ENCODE measurements around the gene VBP1. TPM values are rescaled to one million over a fixed set of nuclear protein-coding genes. Genes with fewer than 3 reads are reported as not detected.

The VBP1 gene
- total RNA-seq, 2 donors from 2014 or later, result 10.5 to 17.9 TPM

GRCh38 chrX:155211208-155211607 is 5.1 kb upstream of the VBP1 start:
- 84 to 93% methylated on average over 3 of the region's 3 CpGs for WGBS, 2 donors
- no peak for ATAC-seq
- H3K36me3 ChIP-seq (replicated peaks in 1 of 2; ENCODE audit: insufficient read depth in 1 of 2, low read depth in 2 of 2), result no peaks in the 10 kb centered on the region
- no peak for DNase-seq
- H3K4me1 ChIP-seq, result peaks cover 6% of the 10 kb centered on the region
- no peaks in the 10 kb centered on the region for H3K9me3 ChIP-seq
- H3K4me3 ChIP-seq, result no peak overlapping the region
- H3K27me3 ChIP-seq, result no peaks in the 10 kb centered on the region
- intact Hi-C loops (cut with DNase I), result no loop called here
- H3K27ac ChIP-seq, result no peak overlapping the region
- TF ChIP-seq POLR2A (IDR thresholded peaks at IDR 0.05) (no peak), CTCF (IDR thresholded peaks at IDR 0.05) (no peak)

GRCh38 chrX:155213731-155214130 is 2.5 kb upstream of the VBP1 start:
- no peak overlapping the region for H3K4me3 ChIP-seq
- H3K36me3 ChIP-seq (replicated peaks in 1 of 2; ENCODE audit: insufficient read depth in 1 of 2, low read depth in 2 of 2), result no peaks in the 10 kb centered on the region
- ATAC-seq (no peak), DNase-seq (no peak)
- 72 to 90% methylated on average over 4 of the region's 4 CpGs for WGBS, 2 donors
- no peak for TF ChIP-seq CTCF (IDR thresholded peaks at IDR 0.05)
- TF ChIP-seq POLR2A (IDR thresholded peaks at IDR 0.05), result no peak
- H3K9me3 ChIP-seq, result no peaks in the 10 kb centered on the region
- H3K27ac ChIP-seq, result no peak overlapping the region
- H3K4me1 ChIP-seq, result peaks cover 12% of the 10 kb centered on the region
- H3K27me3 ChIP-seq, result no peaks in the 10 kb centered on the region
- intact Hi-C loops (cut with DNase I), result no loop called here

GRCh38 chrX:155215443-155216178 is 649 bp upstream of the VBP1 start:
- peak; percentile 24 for ATAC-seq
- WGBS, 2 donors, result 33 to 47% methylated on average over 10 to 15 of the region's 15 CpGs
- TF ChIP-seq POLR2A (IDR thresholded peaks at IDR 0.05), result no peak
- no peak for TF ChIP-seq CTCF (IDR thresholded peaks at IDR 0.05)
- H3K27ac ChIP-seq, result peak overlapping the region; percentile 54 to 88 (median 85)
- H3K27me3 ChIP-seq, result no peaks in the 10 kb centered on the region
- H3K4me1 ChIP-seq, result peaks cover 12% of the 10 kb centered on the region
- intact Hi-C loops (cut with DNase I), result no loop called here
- no peak overlapping the region for H3K4me3 ChIP-seq
- H3K36me3 ChIP-seq (replicated peaks in 1 of 2; ENCODE audit: insufficient read depth in 1 of 2, low read depth in 2 of 2), result no peaks in the 10 kb centered on the region
- no peaks in the 10 kb centered on the region for H3K9me3 ChIP-seq
- DNase-seq, result no peak

GRCh38 chrX:155216940-155217440 is 730 bp downstream of the VBP1 start:
- no peak for ATAC-seq

More at GRCh38 chrX:155216940-155217440, 730 bp downstream of the VBP1 start:
- TF ChIP-seq CTCF (IDR thresholded peaks at IDR 0.05), result peak in 1 of 7 experiments; percentile 0
- no peak for TF ChIP-seq POLR2A (IDR thresholded peaks at IDR 0.05)
- Histone ChIP-seq H3K36me3 (replicated peaks in 1 of 2; ENCODE audit: insufficient read depth in 1 of 2, low read depth in 2 of 2) (no peaks in the 10 kb centered on the region), H3K27ac (peak overlapping the region; percentile 76 to 88 (median 85)), H3K27me3 (no peaks in the 10 kb centered on the region), H3K4me1 (peaks cover 12% of the 10 kb centered on the region), H3K9me3 (no peaks in the 10 kb centered on the region), H3K4me3 (peak overlapping the region in 1 of 2 donors; percentile 47)
- no peak for DNase-seq
- WGBS, 2 donors, result 6 to 9% methylated on average over 10 to 11 of the region's 11 CpGs
- intact Hi-C loops (cut with DNase I), result no loop called here
